Stimulated activated effector memory CD8-positive, alpha-beta T cell treated with anti-CD3 and anti-CD28 coated beads, Interleukin-12 subunit alpha, Interleukin-12 subunit beta, amount 100 ng/mL, for 72 hours (primary cell): ENCODE results near the gene SERTAD1.
"Not testable (repeated sequence)": the region's sequence is repeated elsewhere in the genome, so short reads cannot be mapped to it uniquely, and the experiment has no call there.

Source experiments
- ATAC-seq: fragments of 150-1000 bp; cut with Tn5 transposase; 2 replicates; pipeline ENCODE4 v1.10.0; 2021
- DNase-seq, 2 donors: peaks; one replicate each; pipeline ENCODE4 v3.0.0; 2021 to 2022; ENCODE audit warnings: low spot score in 2 of 2
- H3K27ac Mint-ChIP-seq: one replicate; pipeline ENCODE4 v1.8.0; 2022; ENCODE audit warnings: mild to moderate bottlenecking, mixed read lengths
- H3K36me3 Mint-ChIP-seq: one replicate; pipeline ENCODE4 v1.8.0; 2022; ENCODE audit warnings: mild to moderate bottlenecking, mixed read lengths
- H3K4me1 Mint-ChIP-seq: one replicate; pipeline ENCODE4 v1.8.0; 2022; ENCODE audit warnings: mixed read lengths
- H3K4me3 Mint-ChIP-seq: one replicate; pipeline ENCODE4 v1.8.0; 2022; ENCODE audit warnings: mild to moderate bottlenecking, mixed read lengths
- H3K9me3 Mint-ChIP-seq: one replicate; pipeline ENCODE4 v1.8.0; 2022; ENCODE audit warnings: mixed read lengths

SERTAD1 gene

DNA sequence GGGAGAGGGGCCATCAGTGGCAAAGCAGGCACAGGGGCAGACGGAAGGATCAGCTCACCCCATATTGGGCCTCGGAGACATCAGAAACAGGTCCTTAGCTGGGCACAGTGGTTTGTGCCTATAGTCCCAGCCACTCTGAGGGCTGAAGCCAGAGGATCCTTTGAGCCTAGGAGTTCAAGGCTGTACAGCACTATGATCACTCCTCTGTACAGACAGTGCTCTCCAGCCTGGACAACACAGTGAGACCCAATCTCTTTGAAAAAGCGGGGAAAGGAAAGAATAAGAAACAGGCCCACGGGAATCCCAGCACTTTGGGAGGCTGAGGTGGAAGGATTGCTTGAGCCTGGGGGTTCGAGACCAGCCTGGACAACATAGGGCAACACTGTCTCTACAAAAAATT, 6.0 kb downstream of the SERTAD1 start:
- H3K27ac Mint-ChIP-seq = peak overlapping the region; percentile 87
- peaks cover 39% of the 10 kb centered on the region for H3K4me1 Mint-ChIP-seq
- H3K9me3 Mint-ChIP-seq = no peaks in the 10 kb centered on the region
- no peak for DNase-seq
- H3K36me3 Mint-ChIP-seq = peaks cover 53% of the 10 kb centered on the region
- H3K4me3 Mint-ChIP-seq = peak overlapping the region; percentile 96
- ATAC-seq = no peak

DNA sequence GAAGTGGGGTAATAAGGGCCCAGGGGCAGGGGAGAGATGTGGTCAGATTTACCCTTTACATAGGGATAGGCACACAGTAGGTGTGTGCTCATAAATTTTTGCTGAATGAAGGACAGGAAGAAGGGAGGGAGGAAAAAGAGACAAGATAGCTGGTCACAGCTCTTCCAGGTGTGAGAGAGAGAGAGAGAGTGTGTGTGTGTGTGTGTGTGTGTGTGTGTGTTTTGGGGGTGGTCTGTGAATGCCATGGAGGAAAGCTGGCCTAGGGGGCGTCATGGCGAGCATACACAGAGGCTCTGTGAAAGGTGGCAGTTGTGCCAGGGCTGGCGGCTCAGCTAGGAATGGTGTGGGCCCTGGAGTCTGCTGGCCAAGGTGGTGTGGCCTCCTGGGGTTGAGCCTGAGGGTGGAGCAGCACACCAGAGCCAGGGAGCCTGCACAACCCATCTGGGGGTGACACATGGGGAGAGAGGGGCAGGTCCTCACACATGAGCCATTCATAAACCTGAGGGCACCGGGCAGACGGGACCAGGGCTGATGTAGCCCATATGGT, 6.7 kb downstream of the SERTAD1 start:
- H3K36me3 Mint-ChIP-seq = peaks cover 46% of the 10 kb centered on the region
- ATAC-seq = no peak
- peaks cover 33% of the 10 kb centered on the region for H3K4me1 Mint-ChIP-seq
- H3K9me3 Mint-ChIP-seq = no peaks in the 10 kb centered on the region
- DNase-seq = no peak
- H3K4me3 Mint-ChIP-seq = no peak overlapping the region
- H3K27ac Mint-ChIP-seq = peak overlapping the region; percentile 87

DNA sequence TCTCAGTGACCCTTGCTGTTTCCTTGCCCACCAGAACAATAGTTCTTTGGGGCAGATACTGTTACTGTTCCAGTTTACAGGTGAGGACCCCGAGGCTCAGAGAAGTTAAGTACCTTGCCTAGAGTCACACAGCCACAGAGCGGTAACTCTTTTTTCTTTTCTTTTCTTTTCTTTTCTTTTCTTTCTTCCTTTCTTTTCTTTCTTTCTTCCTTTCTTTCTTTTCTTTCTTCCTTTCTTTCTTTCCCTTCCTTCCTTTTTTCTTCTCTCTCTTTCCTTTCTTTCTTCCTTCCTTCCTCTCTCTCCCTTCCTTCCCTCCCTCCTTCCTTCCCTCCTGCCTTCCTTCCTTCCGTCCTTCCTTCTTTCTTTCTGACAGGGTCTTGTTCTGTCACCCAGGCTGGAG, 7.8 kb downstream of the SERTAD1 start:
- peaks cover 29% of the 10 kb centered on the region for H3K4me1 Mint-ChIP-seq
- H3K4me3 Mint-ChIP-seq = no peak overlapping the region
- peak overlapping the region; percentile 75 for H3K27ac Mint-ChIP-seq
- H3K36me3 Mint-ChIP-seq = peaks cover 35% of the 10 kb centered on the region
- H3K9me3 Mint-ChIP-seq = no peaks in the 10 kb centered on the region
- no peak for ATAC-seq
- no peak for DNase-seq

DNA sequence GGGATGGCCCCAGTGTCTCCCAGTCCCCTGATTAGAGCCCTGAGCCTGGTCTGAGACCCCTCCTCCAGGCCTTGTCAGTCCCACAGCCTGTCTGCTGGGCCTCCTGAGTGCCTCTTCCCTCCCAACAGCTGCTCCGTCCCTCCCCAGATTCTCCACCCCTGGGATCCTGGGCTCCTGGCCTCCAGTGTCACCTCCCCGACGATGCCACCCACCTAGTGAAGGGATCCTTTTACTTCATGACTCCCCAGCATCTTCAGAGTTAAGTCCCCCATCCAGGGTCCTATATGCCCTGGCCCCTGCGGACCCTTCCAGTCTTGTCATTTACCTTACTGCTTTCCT, 8.2 kb downstream of the SERTAD1 start:
- Mint-ChIP-seq H3K9me3 (no peaks in the 10 kb centered on the region), H3K4me1 (peaks cover 25% of the 10 kb centered on the region), H3K4me3 (no peak overlapping the region), H3K27ac (peak overlapping the region; percentile 75), H3K36me3 (peaks cover 31% of the 10 kb centered on the region)
- no peak for DNase-seq
- ATAC-seq = no peak

DNA sequence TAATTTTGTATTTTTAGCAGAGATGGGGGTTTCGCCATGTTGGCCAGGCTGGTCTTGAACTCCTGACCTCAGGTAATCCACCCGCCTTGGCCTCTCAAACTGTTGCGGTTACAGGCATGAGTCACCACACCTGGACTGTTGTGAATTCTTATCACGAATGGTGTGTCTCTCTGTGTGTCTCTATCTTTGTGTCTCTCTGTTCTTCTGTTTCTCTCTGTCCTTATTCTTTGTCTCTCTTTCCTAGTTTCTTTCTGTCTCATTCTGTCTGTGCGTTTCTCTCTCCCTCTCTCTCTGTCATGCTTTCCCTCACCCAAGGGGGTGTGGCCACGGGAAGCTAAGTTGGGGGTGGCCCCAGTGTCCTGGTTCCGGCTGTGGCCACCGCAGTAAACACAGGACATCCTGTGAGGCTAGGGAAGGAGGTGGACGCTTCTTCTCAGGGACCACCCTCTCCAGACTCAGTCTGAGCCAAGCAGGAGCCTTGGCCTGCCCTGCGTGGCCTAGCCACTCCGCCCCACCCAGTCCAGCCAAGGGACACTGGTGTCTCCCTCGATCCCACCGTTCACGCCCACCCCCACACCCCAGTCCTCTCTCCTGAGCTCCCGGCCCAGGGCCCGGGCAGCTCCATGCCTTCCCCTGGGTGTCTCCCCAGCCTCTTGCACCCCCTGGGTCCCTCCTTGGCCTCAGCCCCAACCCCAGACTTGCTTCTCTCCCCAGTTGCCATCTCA, 8.7 kb downstream of the SERTAD1 start:
- Mint-ChIP-seq H3K9me3 (no peaks in the 10 kb centered on the region), H3K36me3 (peaks cover 26% of the 10 kb centered on the region), H3K4me3 (no peak overlapping the region), H3K4me1 (peaks cover 19% of the 10 kb centered on the region), H3K27ac (peak overlapping the region; percentile 75)
- DNase-seq = no peak
- no peak for ATAC-seq

DNA sequence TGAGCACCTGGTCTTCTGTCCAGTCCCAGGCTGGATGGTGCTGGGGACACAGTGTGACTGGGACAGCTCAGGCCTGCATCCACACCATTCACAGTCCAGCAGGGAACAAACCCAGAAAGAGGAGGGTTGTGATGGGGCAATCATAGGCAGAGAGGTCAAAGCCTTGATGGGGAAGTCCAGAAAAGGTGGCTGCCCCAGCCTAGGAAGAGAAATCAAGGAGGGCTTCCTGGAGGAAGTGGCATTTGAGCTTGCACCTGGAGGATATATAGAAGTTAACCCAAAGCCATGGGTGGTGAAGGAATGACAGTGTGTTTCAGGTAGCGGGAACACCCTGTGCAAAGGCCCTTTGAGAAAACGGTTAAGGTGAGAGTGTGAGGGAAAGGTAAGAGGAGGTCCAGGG, 10.0 kb downstream of the SERTAD1 start:
- Mint-ChIP-seq H3K4me3 (no peak overlapping the region), H3K36me3 (peaks cover 12% of the 10 kb centered on the region), H3K9me3 (no peaks in the 10 kb centered on the region), H3K27ac (peak overlapping the region; percentile 53), H3K4me1 (peaks cover 19% of the 10 kb centered on the region)
- ATAC-seq (no peak), DNase-seq (no peak)

DNA sequence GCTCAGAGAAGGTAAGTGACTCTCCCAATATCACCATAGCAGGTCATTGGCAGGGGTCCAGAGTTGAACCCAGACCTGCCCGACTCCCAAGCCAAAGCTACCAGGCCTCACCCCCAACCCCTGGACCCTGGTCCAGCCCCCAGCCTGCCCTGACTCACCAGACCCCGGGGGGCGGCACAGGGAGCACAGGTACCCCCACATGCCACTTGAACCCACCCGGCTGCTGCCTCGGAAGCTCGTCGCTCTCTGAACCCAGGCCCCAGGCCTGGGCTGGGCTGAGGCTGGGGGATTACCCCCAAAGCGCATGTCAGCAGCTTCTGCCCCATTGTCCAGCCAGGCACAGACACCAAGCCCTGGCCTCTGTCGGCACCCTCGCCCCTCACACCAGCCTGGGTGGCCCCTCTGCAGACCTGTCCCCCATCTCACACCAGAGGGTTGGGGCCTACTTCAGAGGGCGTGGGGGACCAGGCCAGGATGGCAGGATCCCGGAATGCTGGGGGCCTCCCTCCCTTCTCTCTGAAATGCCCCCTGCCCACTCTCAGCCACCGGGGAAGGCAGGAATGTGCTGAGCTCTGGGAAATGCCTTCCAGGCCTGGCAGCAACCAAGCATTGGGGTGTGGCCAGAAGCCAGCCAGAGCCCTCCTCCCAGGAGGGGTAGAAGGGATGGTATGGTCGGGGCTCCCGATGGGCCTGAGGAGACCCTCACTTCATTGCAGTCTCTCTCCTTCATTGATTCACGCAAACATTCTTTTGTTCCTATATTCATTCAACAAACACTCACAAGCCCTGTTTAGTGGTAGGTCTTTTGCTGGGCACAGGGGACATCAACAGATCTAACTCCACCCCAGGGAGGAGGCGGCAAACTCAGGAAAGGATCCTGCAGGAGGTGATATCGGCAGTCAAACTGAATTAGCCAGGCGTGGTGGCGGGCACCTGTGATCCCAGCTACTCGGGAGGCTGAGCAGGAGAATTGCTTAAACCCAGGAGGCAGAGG, 11.0 kb downstream of the SERTAD1 start:
- Mint-ChIP-seq H3K4me1 (peaks cover 19% of the 10 kb centered on the region), H3K4me3 (no peak overlapping the region), H3K9me3 (no peaks in the 10 kb centered on the region), H3K27ac (no peak overlapping the region), H3K36me3 (peaks cover 6% of the 10 kb centered on the region)
- DNase-seq (no peak), ATAC-seq (no peak)

DNA sequence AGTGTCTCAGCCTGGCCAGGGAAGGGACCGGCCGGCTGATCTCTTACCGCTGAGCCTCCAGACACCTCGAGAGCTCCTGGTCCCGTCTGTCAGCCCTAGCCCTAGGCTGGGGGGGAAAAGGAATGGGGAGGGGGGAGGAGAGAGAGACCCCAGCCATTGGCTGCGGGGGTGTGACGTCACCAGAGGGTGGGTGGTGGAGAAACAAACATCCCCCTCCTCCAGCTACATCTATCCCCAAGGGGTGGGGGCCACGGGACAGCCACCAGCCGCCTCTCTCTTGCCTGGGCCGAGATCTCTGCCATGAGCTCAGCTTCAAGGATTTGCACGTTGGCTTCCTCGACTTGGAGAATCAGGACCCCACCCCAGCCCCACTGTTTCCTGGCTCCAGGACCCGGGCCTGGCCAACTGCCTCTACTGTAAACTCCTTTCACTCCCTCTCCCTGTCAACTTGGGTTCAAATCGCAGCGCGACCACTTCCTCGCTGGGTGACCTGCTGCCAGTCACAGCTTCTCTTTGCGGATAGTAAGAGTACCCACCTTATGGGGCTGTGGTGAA, 12.4 kb downstream of the SERTAD1 start, which contains the start of gene PRX:
TSS of gene PRX (minus strand) at position 88 of the 555 bp plus-strand sequence. CDS start 5,446 bp downstream, outside the sequence.
- Mint-ChIP-seq H3K36me3 (peaks cover 6% of the 10 kb centered on the region), H3K9me3 (no peaks in the 10 kb centered on the region), H3K4me1 (peaks cover 18% of the 10 kb centered on the region), H3K27ac (no peak within 1 kb of the TSS), H3K4me3 (no peak within 1 kb of the TSS)
- no peak for DNase-seq
- ATAC-seq = no peak

DNA sequence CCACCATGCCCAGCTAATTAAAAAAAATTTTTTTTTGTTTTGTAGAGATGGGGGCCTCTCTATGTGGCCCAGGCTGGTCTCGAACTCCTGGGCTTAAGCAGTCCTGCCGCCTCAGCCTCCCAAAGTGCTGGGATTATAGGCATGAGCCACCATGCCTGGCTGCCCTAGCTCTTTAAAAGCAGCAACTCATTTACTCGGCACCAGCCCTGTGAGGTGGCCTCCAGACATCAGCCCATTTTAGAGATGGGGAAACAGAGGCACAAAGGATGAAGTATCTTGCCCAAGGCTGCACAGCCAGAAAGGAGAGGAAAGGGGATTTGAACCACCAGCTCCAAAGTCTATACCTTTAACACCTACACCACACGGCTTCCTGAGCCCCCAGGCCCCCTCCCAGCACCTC, 12.9 kb downstream of the SERTAD1 start:
- Mint-ChIP-seq H3K4me3 (no peak overlapping the region), H3K27ac (no peak overlapping the region), H3K9me3 (no peaks in the 10 kb centered on the region), H3K4me1 (peaks cover 16% of the 10 kb centered on the region), H3K36me3 (peaks cover 6% of the 10 kb centered on the region)
- ATAC-seq (no peak), DNase-seq (no peak)

DNA sequence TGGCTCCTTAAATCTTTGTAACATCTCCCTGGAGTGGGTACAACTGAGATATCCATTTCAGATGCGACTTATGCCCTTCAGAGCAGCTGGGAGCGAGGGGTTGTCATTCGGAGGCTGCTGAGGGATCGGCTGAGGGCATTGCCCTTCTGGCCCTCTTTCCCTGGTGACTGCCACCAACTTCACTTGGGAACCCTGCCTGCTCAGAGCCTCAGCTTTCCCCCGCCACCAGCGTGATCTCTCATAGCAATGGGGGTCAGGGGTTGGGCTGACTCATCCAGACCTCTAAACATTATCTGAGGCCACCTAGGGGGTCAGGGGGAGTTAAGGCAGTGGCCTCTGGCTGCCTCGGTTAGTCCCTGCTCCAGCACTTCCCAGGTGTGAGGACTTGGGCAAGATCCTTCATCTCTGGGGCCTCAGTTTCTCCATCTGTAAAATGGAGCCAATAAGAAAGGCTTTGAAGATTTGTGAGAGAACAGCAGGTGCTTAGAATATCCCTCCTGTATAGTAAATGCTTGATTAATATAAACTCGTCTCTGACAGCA, 13.8 kb downstream of the SERTAD1 start:
- DNase-seq = no peak
- peaks cover 6% of the 10 kb centered on the region for H3K36me3 Mint-ChIP-seq
- H3K4me3 Mint-ChIP-seq = no peak overlapping the region
- no peak overlapping the region for H3K27ac Mint-ChIP-seq
- H3K9me3 Mint-ChIP-seq = no peaks in the 10 kb centered on the region
- no peak for ATAC-seq
- peaks cover 11% of the 10 kb centered on the region for H3K4me1 Mint-ChIP-seq

DNA sequence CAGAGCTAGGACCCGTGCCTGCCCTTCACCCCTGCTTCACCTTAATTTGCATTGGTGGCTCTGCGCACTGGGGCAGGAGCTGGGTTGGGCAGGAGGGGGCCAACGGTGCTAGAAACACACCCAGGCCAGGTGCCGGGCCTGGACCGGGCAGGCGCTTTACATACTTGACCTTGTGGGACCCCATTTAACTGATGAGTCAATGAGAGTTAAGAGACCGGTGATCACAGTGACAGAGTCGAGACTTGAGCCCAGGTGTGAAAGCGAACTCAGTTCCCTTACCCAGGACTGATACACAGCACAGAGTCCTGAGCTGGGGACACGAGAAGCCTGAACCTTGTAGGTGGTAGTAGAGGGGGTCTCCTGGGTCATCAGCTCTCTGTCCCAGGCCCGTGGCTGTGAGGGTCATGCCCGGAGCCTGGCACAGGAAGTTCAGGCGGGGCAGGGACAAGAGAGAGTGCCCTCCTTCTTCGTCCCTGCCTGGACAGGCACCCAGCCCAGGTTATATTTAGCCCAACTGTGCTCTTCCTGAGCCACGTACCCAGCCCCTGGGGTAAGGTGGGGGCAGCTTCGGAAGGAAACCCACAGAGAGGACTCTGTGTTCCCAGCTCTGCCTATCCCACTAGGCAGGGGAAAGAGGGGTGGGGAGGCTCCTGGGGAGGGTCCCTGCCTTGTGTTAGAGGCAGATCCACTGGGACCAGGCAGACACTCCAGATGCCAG, 14.5 kb downstream of the SERTAD1 start:
- Mint-ChIP-seq H3K4me1 (peaks cover 7% of the 10 kb centered on the region), H3K9me3 (no peaks in the 10 kb centered on the region), H3K4me3 (no peak overlapping the region), H3K27ac (no peak overlapping the region), H3K36me3 (no peaks in the 10 kb centered on the region)
- ATAC-seq (no peak), DNase-seq (no peak)

DNA sequence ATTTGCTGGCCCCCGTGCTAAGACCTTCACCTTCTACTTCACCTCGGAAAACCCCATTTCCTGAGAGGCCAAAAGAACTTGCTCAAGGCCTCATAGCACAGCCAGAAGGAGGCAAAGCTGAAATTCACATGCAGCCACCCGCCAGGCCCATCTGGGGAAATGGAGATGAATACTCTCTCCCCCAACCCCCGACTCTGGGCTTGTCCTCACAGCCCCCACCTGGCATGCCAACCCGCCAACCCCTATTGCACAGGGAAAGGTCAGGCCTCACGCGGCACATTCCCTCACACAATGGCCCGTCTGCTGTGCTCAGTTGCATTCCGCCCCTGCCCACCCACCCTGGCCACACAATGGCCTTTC, 15.8 kb downstream of the SERTAD1 start:
- Mint-ChIP-seq H3K36me3 (no peaks in the 10 kb centered on the region), H3K4me3 (no peak overlapping the region), H3K9me3 (no peaks in the 10 kb centered on the region), H3K27ac (no peak overlapping the region), H3K4me1 (peaks cover 7% of the 10 kb centered on the region)
- DNase-seq = no peak
- no peak for ATAC-seq

DNA sequence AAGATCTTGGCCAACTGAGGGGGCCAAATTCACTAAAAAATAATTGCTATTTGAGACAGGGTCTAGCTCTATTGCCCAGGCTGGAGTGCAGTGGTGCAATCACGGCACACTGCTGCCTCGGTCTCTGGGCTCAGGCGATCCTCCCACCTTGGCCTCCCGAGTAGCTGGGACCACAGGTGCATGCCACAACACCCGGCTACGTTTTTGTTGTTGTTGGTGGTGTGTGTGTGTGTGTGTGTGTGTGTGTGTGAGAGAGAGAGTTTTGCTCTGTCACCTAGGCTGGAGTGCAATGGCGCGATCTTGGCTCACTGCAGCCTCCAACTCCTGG, 17.2 kb downstream of the SERTAD1 start:
- H3K4me1 Mint-ChIP-seq = peaks cover 11% of the 10 kb centered on the region
- not testable (repeated sequence) for H3K36me3 Mint-ChIP-seq, H3K27ac Mint-ChIP-seq, H3K9me3 Mint-ChIP-seq, DNase-seq, H3K4me3 Mint-ChIP-seq, ATAC-seq

DNA sequence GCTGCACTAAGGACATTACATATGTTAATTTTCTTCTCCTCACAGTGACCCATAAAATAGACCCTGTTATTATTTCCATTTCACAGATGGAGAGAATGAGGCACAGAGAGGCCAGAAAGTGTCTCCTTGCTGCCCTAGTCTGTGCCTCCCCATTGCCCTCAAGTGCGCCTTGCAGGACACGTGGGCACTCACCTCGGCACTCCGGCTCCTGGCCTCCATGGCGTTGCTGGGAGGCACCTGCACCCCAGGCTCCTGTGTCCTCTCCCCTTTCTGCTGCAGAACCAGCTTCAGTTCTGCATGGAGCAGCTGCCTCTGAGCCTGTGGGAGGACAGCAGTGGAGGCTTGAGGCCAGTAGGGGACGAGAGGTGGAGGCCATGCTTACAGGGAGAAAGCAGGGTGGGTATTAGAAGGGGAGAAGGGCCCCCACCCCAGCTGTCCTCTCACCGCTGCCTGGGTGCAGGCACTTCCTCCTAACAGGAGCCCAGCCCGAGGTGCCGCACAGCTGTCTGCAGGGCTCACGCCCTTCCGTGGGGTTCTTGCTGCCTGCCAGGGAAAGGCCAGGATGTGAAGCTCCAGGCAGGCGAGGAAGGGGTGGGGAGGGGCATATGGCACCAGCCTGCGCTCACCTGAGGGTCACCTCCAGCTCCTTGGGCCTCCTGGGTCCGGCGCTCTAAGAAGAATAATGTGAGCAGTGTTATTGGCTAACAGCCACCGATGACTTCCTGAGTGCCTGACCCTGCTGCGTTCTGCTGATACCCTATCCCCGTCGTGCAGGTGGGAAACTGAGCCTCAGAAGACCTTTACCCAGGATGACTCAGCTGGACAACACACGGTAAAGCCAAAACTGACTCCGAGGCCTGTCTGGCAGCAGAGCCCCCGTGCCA, 17.8 kb downstream of the SERTAD1 start:
- H3K4me1 Mint-ChIP-seq = peaks cover 17% of the 10 kb centered on the region
- no peaks in the 10 kb centered on the region for H3K9me3 Mint-ChIP-seq
- peaks cover 5% of the 10 kb centered on the region for H3K36me3 Mint-ChIP-seq
- H3K4me3 Mint-ChIP-seq = no peak overlapping the region
- DNase-seq = no peak
- no peak overlapping the region for H3K27ac Mint-ChIP-seq
- ATAC-seq = no peak
